NCI-H345 (cell line): ENCODE data around the gene SYT1.
"Not testable (repeated sequence)": the region's sequence is repeated elsewhere in the genome, so short reads cannot be mapped to it uniquely, and the experiment has no call there.

Experiments
- DNase-seq: peaks from one replicate; lab custom pipeline; 2025; lab: John Stamatoyannopoulos, UW

SYT1 gene

GRCh38 chr12:78864403-78864869 lies at the start of gene SYT1:
Gene SYT1 (plus strand): TSS chr12:78864774.
- peak; percentile 97 for DNase-seq

- DNase-seq, result no peak
Measured at GRCh38 chr12:78818487-78818886, 46.1 kb upstream of the SYT1 start.

DNA sequence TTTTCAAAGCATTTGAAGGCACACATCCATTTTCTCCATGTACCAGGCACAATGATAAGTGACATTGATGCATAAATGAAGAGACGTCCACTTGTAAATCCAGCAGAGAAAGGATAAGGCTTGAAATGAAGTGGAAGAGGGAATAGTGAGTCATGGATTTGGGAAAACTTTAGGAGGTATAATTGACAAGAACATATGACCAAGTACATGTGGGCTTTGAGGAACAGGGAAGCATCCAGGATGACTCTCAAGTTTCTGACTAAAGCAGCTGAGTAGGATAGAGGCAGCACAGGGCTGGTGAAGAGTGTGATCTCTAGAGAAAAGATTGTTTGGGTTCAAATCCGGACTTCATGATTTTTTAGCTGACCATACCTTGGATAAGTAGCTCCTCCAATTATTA lies 43.6 kb upstream of the SYT1 start:
- DNase-seq, result no peak

DNA sequence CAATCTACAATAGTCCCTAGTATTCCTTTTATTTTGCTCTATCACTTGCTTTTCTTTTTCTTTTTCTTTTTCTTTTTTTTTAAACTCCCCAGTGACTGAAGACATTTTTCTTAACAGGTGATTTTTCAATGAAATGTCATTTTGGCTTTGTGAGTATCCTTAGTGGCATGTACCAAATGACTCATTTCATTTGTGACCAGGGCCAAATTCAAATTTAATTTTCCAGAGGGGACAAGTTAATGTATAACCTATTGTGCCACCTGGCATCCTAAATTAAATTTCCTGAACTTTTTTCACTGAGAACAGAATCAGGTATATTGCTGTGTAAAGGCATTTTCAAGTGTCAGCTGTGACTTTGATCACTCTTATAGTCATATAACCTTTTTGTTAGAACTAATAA lies 39.7 kb upstream of the SYT1 start:
- no peak for DNase-seq

GRCh38 chr12:78829690-78830089 lies 34.9 kb upstream of the SYT1 start:
- DNase-seq, result no peak

DNA sequence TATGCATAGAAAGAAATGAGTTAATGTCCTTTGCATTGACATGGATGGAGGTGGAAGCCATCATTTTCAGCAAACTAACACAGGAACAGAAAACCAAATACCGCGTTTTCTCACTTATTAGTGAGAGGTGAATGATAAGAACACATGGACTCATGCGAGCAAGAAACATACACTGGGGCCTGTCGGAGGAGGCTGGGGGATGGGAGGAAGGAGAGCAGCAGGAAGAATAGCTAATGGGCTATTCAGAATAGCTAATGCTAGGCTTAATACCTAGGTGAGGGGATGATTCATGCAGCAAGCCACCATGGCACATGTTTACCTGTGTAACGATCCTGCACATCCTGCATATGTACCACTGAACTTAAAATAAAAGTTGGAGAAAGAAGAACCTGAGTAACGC lies 29.1 kb upstream of the SYT1 start:
- no peak for DNase-seq

DNA sequence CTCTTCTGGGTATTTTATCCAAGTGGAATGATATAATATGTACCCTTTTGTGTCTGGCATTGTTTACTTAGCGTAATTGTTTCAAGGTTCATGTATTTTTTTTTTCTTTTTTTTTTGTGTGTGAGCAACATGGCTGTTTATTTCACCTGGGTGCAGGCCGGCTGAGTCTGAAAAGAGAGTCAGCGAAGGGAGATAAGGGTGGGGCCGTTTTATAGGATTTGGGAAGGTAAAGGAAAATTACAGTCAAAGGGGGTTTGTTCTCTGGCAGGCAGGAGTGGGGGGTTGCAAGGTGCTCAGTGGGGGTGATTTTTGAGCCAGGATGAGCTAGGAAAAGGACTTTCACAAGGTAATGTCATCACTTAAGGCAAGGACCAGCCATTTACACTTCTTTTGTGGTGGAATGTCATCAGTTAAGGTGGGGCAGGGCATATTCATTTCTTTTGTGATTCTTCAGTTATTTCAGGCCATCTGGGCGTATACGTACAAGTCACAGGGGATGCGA lies 24.0 kb upstream of the SYT1 start:
- DNase-seq, result not testable (repeated sequence)

DNA sequence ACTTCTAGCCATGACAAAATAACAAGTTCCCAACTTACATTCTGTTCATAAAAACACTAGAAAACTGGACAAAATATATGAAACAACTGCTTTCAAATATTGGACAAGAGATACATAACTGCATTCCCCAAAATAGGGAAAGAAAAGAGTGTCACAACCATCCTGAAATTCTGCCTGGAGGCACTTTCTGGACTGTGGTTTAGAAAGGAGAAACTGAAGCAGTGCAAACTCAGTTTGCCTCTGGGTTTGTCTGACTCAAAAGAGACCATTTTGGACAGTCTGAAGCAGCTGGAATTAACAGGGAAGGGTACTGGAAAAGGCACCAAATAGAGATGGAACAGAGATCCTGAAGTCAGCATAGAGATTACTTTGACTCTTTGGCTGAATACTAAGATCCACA lies 11.3 kb upstream of the SYT1 start:
- no peak for DNase-seq

DNA sequence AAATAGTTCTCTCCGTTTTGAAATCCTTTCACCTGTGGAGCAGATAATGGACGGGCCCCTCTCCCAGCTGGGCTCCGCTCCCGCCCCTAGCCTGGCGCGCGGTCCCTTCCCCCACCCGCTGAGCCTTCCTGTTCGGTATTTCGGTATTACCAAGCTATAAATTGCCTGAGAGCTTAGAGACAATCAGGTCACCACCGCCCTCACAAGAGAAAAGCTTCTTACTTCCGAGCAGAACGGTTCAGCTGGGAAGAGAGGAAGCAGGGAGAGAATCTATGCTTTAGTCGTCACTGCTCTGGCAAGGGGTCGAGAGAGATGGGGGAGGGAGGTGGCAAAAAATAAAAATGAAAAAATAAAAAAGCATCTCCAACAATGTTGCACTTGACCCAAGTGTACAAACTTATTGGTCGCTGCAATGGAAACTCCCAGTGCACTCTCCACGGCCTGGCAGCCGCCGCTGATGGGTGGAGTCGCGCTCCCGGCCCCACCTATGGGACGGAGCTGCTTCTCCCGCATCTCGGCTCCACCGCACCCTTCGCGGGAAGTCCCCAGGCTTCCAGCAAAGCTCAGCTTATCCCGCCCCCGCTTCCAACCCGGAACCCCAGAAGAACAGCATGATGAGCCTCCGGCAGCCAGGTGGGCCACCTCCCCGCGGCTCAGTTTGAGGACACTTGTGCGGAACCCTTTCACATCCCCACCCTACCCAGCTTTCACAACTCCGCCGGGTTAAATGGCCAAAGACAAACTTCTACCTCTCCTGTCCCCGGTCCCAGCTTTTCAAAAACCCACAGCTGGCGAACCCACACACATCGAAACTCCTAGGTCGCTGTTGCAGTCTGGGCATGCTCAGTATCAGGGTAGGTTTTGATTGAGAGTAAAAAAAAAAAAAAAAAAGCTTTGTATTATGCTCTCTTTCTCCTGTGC lies 832 bp upstream of the SYT1 start:
- peak; percentile 86 for DNase-seq

GRCh38 chr12:78864870-78865463 lies 393 bp downstream of the SYT1 start:
- peak; percentile 54 for DNase-seq

- DNase-seq, result no peak
Measured at GRCh38 chr12:78865516-78865915, 942 bp downstream of the SYT1 start.

DNA sequence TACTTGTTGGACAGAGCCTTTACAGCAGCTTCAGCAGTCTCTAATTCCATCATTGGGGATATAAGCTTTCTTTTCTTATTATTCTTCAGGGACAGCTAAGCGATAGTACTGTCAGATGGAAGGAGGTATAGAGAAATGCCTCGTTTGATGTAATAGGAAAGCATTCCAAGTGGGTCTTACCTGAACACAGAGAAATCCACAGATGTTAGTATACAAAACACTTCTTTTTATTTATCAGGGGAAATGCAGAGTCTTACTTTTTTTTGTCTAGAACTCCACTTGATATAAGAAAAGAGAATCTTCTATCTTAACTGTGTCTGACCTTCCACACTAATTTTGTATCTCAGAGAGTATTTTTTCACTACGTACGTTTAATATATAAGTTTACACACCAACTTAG lies 1.9 kb downstream of the SYT1 start:
- DNase-seq, result no peak

- DNase-seq, result peak; percentile 15
Measured at GRCh38 chr12:78870539-78870938, 6.0 kb downstream of the SYT1 start.

DNA sequence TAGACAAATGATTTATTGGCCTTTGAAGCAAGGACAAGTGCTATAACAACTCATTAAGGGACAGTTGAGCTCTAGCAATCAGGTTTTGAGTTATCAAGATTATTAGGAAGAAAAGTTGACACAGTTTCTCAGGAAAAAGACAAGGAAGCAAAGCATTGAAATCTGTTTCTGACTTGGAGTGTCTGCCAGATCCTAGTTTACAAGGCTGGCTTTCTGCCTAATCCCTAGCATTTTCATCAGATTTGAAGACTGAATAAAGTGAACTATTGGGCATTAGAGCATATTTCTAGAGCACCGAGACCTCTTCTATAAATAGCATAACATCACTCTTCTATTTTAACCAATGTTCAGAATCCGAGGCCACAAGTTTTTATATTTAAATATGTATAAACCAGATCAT lies 7.0 kb downstream of the SYT1 start:
- DNase-seq, result no peak

- DNase-seq, result peak; percentile 20
Measured at GRCh38 chr12:78878459-78878858, 13.9 kb downstream of the SYT1 start.

DNA sequence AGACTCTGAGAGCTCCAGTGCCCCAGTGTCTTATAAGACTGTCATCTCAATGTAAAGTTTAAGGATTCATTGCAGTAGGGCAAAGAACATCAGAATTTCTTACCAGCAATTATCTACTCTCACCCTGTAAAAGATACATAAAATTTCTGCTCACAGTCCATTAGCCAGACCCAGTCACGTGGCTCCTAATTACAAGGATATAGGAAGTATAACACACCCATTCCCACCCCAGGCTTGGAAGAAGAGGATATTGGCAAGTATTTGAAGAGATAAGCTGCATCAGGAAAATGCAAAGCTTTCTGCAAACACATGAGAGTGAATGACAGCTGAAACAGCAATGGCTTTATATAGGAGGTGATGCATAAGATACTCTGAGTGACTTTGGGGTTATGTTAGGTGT lies 14.3 kb downstream of the SYT1 start:
- no peak for DNase-seq

- no peak for DNase-seq
Measured at GRCh38 chr12:78880078-78880477, 15.5 kb downstream of the SYT1 start.

DNA sequence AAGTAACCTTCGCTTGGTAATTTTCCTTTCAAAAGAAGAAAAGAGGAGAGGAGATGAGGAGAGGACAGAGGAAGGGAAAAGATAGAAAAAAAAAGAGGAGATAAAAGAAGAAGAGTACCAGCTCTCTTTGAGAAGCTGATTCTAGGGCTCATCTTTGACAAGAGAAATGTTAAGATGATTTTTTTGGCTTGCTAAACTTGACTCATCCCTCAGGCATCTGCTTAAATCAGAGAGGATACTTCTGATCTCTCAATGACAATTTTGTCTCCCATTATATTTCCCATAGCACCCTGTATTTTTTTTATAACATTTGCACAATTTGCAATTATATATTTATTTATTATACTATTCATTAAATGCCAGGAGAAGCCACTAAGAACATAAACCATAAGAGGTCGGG lies 17.1 kb downstream of the SYT1 start:
- DNase-seq, result no peak

DNA sequence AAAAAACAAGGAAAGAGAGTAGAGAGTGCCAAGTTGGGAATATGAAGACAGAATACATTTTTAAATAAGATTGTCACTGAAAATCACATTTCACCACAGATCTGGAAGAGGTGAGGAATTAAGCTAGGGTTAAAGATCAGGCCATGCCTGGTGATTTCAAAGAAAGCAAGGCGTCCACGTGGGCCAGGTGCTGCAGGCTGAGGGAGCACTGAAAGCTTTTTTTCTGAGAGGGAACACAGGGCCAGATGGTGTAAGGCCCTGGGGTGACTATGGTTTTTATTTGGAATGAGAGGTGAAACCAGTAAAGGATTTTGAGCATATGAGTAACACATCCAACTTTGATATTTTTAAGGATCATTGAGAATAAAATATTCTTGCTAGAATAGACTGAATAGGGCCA lies 20.9 kb downstream of the SYT1 start:
- no peak for DNase-seq

- no peak for DNase-seq
Measured at GRCh38 chr12:78886719-78887407, 22.3 kb downstream of the SYT1 start.

- no peak for DNase-seq
Measured at GRCh38 chr12:78887444-78887843, 22.9 kb downstream of the SYT1 start.

GRCh38 chr12:78888568-78888967 lies 24.0 kb downstream of the SYT1 start:
- no peak for DNase-seq
